Caki2 (cell line): Measurements from ENCODE around the gene ANKS1A. TPM values are rescaled to one million over a fixed set of nuclear protein-coding genes. Genes with fewer than 3 reads are reported as not detected.

Experiments
- DNase-seq: peaks from one replicate; pipeline ENCODE4 v3.0.0-alpha.2; 2015; ENCODE audit warnings: low read depth
- in situ Hi-C: cut with HindIII; loops from 2 replicates; pipeline ENCODE4 v1.10.0; 2016; ENCODE audit warnings: low sequenced_read_pairs, low pct_unique_long_range_greater_than_20kb, mixed read lengths
- total RNA-seq: library from RNA; depleted of rRNA; stranded (reverse); fragments of >200 nt; shearing (Covaris generic); gene quantifications from 2 replicates; pipeline ENCODE4 v1.2.3, GENCODE V29; 2014; ENCODE audit warnings: low replicate concordance

ANKS1A gene
- total RNA-seq, 1 experiment from 2014 or later, result 15.2 TPM

- in situ Hi-C loops, result no loop called here
- no peak for DNase-seq
These were observed 191.1 kb downstream of the ANKS1A start for GRCh38 chr6:35080016-35080680.

GRCh38 chr6:35080821-35081425 is 191.9 kb downstream of the ANKS1A start:
- in situ Hi-C loops, result no loop called here
- DNase-seq, result no peak

GRCh38 chr6:35081426-35081851 is 192.4 kb downstream of the ANKS1A start:
- in situ Hi-C loops, result no loop called here

GRCh38 chr6:35082046-35082732 is 193.1 kb downstream of the ANKS1A start:
- in situ Hi-C loops, result no loop called here
- DNase-seq, result no peak

More at GRCh38 chr6:35081426-35081851, 192.4 kb downstream of the ANKS1A start:
- no peak for DNase-seq

- in situ Hi-C loops, result no loop called here
- no peak for DNase-seq
These were observed 193.8 kb downstream of the ANKS1A start for GRCh38 chr6:35082733-35083403.

GRCh38 chr6:35083507-35083906 is 194.5 kb downstream of the ANKS1A start:
- in situ Hi-C loops, result no loop called here
- no peak for DNase-seq

GRCh38 chr6:35084041-35084491 is 195.0 kb downstream of the ANKS1A start:
- in situ Hi-C loops, result no loop called here
- no peak for DNase-seq

- in situ Hi-C loops, result no loop called here
- no peak for DNase-seq
These were observed 195.6 kb downstream of the ANKS1A start for GRCh38 chr6:35084511-35085203.

GRCh38 chr6:35085359-35086281 is 196.6 kb downstream of the ANKS1A start:
- in situ Hi-C loops, result no loop called here
- no peak for DNase-seq

GRCh38 chr6:35086282-35086632 is 197.2 kb downstream of the ANKS1A start:
- in situ Hi-C loops, result no loop called here
- DNase-seq, result no peak

GRCh38 chr6:35086636-35087360 is 197.7 kb downstream of the ANKS1A start:
- no peak for DNase-seq
- in situ Hi-C loops, result no loop called here

- in situ Hi-C loops, result no loop called here
- no peak for DNase-seq
These were observed 198.6 kb downstream of the ANKS1A start for GRCh38 chr6:35087361-35088280.

- no peak for DNase-seq
- in situ Hi-C loops, result no loop called here
These were observed 199.5 kb downstream of the ANKS1A start for GRCh38 chr6:35088281-35089215.

GRCh38 chr6:35089216-35089934 is 200.3 kb downstream of the ANKS1A start:
- in situ Hi-C loops, result no loop called here
- DNase-seq, result no peak
